NCI-H1092 treated with DMSO at 0.1 percent for 48 hours (cell line): Measurements from ENCODE around the gene LPP.
"Not testable (repeated sequence)": the region's sequence is repeated elsewhere in the genome, so short reads cannot be mapped to it uniquely, and the experiment has no call there.

Experiments
- DNase-seq: peaks from one replicate; lab custom pipeline; 2025; lab: John Stamatoyannopoulos, UW

Gene LPP

DNA sequence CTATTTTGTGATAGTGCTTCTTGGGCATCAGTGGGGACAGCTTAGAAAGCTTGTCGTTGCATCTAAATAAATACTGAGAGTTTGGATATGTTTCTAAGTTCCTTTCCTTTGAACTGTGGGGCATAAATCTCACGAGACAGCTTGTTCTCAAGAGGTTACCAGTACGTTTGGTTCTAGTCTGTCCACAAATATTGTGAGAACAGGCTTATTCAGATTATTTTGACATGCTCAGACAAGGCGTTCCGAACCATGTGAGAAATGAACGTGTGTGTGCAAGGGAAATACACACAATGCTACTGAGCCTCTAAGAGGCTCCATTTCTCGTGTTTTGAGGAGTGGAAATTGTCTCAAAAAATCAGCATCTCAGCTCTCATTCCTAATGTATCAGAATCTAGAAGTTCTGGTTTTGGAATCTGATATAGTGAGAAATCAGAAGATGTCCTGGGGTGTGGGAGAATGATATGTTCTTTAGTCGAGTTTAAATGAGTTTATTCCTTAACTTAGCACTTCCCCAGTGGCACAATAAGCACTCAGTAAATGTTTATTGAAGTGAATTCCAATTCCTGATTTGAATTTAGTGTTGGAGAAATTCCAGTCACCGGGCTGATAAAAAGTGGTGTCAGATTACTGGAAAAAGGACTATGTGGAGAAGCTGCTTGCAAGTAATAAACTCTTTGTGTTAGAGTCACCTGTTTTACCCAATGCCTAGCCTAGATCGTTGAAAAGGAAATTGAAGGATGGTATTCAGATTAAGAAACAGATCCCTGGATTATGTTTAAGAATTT, 481.5 kb downstream of the LPP start:
- no peak for DNase-seq

DNA sequence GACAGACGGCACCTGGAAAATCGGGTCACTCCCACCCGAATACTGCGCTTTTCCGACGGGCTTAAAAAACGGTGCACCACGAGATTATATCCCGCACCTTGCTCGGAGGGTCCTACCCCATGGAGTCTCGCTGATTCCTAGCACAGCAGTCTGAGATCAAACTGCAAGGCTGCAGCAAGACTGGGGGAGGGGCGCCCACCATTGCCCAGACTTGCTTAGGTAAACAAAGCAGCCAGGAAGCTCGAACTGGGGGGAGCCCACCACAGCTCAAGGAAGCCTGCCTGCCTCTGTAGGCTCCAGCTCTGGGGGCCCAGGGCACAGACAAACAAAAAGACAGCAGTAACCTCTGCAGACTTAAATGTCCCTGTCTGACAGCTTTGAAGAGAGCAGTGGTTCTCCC, 482.3 kb downstream of the LPP start:
- DNase-seq: not testable (repeated sequence)

DNA sequence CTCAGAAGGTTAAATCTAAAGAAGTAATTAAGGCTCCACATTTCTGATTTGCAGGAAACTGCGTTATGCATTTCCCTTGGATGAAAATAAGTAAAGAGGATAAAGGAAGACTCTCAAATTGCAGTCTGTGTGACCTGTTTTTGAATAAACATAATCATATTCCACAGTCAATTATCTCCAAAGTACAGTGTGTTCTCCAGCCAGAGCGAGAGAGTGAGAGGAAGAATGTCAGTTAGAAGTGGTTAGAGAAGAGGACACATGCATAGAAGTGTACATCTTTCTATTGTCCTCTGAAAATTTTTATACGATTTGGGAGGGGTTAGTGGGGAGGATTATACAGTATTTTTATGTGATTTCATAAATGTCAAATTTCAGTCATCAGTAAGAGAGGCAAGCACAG, 487.1 kb downstream of the LPP start:
- DNase-seq: no peak

DNA sequence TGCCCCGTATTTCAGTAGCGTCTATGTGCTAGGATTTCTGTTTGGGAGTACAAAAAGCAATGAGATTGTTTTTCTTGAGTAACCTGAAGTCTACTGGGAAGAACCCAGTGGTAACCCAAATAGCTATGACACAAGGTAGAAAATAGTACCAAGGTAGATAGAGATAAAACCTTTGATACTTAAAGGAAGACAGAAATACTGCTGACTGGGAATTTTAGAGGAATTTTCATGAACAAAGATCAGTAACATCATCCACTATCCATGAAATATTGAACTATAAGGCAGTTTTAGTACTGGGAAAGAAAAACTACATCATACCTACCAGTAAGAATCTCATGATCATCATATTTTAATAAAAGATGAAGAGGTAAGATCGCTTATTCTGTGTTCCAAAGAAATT, 489.8 kb downstream of the LPP start:
- DNase-seq: no peak

DNA sequence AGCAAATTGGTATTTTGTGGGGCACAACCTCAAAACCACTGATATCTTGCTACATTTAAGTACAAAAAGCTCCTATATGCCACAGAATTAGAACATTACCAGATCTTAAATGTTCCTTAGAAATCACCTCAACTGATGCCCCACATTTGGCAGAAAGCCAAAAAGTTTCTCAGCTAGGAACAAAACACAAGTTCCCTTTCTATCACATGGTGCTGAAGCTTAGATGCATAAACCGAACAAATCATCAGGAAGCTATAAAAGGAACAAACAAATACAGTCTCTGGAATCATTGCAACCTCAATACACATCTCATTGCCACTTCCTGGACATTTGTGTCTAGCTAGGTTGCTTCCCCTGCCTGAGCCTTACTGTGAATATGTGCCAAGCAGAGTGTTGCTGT, 492.6 kb downstream of the LPP start:
- peak; percentile 7 for DNase-seq

DNA sequence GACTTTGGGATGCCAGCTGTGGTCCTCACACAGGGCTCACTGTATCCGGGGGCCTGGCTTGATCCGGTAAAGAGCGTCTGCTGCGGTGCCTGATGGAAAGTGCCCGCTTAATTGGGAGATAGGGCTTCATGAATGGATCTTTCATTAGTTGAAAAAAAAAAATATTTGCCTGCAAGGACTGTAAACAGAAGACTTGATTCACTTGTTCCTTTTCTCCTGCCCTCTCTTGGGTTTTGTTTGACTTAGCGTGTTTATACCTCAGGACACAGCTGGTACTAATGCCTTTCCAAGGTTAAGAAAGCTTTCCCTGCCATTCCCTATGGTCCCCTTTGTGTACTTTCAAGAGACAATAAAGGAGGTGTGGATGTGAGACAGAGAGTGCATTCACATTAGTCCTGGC, 493.3 kb downstream of the LPP start:
- no peak for DNase-seq

DNA sequence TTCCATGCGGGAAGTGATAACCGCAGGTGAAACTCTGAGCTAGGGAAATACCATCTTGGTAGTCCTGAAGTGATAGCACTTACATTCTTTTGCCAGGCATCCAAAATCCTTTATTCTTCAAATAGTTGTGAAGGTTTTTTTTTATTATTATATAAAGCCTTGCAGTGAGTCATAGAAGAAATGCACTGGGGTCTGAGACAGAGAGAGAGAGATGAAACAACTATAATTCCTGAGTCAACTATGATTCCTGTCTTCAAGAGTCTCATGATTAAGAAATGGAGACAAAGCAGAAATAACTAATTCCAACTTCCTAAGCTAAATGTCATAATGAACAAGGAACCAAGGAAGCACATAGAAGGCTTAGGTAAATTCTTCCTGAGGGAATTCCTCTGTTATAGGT, 495.6 kb downstream of the LPP start:
- no peak for DNase-seq

DNA sequence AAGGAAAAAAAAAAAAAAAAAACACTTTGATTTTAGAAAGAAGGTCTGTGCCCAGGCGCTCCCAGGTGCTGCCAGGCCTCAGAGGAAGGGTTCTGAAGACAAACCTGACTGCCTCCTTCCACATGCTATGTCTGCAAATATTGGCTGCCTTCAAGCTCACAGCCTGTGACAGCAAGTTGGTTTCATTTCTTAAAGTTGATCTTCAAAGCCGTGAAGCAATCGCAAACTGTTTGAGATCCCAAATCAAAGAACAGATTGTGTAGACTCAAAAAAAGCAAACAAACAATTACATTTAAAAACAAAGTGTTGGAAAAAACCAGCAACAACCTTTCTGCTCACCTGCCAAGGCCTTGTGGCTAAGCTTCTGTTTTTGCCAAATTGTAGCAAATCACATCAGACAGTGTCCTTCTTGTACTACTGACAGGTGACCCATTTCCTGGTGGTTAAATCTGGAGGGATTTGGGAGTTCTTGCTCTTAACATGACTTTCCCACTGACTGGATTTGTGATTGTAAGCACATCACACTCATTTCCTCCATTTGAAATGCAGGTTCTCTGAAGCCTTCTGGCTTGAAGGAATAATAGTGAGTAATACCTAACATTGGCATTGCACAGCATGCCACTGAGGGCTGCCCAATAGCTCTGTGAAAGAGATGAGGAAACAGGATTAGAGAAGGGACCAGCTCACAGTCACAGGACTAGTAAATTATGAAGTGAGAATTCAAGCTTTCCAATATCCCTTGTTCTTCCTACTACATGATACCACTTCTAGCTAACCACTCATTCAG, 502.4 kb downstream of the LPP start:
- no peak for DNase-seq

DNA sequence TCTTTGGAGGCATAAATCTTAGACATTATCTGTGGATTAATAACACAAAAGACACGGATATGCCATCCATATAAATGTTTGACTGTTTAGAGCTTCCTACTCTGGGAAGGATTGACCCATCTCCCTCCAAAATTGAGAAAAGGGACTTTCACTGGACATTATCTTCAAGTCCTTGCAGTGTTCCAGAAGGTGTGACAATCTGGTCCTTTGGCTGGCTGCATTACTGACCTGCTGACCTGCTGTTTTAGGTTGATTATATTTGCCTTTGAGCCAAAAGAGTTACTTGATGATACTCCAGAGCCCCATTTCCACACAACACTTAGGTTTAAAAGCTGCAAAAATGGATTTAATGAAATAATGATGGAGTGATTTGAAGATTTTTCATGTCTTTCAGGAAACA, 504.6 kb downstream of the LPP start:
- no peak for DNase-seq

DNA sequence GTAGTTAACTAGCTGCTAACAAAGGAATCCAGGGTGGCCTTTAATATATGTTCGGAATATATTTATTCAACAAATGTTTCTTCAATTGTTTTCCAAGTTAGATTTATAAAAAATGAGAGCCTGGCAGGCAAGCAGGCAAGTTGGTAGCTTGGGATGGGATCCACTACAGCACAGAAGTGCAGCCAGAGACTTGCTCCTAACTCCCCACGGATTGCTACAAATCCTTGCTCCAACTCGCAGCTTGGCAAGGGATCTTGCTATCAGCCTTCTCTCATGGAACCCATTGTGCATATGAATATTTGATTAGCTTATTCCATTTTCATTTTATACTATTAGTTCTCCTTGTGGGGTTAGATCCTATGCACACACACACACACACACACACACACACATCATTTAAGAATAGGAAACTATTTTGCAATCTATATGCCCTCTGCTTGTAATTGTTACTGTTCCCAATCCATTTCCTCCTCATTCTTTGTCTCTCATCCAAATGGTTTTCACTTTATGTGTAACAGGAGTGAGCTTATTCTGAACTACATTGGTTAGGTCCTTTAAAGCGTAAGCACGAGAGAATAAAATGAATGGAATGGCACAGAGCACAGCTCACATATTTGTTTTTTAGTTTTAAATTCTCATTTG, 505.6 kb downstream of the LPP start:
- DNase-seq: no peak

DNA sequence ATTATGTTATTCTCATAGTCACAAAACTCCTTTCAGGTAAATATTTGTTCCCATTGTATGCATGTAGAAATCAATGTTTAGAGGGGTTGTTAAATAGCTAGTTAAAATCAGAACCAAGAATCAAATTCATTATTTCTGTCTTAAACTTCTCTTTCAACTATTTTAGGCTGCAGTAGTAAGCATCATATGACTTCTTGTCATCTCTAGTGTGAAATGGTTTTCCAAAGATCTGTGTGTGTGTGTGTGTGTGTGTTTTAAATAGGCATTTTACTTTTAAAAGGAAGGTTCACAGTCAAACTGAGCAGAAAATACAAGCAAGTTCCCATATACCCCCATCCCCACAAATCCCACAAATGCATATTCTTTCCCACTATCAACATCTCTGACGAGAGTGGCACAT, 506.5 kb downstream of the LPP start:
- DNase-seq: no peak

DNA sequence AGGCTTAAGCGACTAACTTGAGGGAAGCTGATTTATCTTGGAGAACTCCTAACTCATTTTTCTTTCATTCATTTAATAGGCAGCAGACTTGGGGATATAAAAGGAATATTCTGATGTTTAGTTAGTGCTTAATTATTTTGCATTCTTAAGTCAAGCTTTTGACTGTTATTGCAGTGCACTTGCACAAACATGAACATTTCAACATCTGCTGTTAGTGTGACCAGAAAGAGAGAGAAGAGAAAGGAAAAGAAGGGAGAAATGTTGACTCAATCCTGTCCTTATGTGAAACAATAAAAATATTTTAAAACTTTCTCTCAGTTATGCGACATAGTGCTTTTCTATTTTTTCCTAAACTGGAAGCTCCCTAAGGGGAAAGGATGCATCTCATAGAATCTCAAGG, 507.8 kb downstream of the LPP start:
- no peak for DNase-seq

DNA sequence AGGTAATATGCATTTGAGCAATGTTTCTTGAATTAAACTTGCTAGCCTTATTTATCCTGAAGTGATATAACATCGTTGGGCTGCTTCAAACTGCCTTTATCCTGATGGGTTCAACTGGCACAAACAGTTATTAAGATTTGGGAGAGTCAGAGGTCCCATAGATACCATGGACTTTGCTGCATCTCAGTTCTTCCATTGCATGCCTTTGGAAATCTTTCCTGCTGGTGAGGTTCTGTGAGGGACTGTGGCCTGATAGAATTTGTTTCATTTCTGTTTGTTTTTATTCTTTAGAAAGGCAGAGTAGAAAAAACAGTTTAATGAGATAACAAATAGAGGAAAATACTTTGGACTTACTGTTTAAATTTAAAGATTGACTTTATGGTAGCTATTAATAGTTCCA, 508.3 kb downstream of the LPP start:
- no peak for DNase-seq

DNA sequence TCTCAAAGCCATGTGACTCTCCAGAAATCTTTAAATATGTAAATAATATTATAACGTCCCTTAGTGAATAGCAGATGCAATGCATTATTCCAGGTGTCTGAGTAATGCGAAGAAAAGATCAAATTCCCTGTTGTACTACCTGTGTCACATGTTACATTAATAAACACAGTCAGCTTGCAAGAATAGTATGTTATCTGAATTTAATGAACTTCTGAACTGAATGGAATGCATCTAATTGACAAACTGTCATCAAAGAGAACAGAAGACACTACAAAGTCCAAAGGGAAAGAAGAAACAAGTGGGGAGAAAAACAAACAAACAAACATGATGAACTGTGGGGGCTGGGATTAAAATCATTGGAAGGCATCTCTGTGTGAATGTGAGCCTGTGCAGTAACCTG, 508.8 kb downstream of the LPP start:
- DNase-seq: no peak

DNA sequence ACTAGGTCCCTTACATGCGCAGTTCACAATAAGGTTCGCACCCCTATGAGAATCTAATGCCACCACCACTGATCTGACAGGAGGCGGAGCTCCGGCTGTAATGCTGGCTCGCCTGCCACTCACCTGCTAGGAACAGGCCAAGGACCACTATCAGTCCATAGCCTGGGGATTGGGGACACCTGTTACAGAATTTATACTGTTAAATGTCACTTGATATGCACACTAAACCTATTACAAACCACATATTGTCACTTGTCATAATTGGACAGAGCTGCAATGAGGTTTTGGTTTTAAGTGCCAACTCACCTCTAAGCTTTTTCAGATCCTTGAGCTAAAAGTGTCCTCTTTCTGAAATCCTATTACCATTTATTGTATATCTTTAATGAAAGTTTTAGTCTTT, 509.9 kb downstream of the LPP start:
- DNase-seq: no peak

DNA sequence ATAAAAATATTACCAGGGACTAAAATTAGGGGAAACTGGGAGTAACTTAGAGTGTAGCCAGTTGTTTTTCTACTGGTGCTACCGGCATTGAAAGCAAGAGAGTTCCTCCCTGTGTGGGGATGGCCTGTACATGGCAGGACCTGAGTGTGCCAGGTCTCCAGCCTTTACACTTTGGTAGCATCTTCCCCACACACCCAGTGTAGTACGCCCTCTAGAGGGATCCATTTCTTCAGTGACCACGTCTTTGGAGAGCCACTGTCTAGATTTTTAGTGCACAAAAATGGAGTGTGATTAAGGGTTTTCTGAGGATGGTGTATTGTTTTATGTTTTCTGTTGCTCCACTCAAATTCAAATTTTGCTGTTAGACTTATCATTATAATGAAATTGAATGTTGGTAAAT, 510.8 kb downstream of the LPP start:
- no peak for DNase-seq

DNA sequence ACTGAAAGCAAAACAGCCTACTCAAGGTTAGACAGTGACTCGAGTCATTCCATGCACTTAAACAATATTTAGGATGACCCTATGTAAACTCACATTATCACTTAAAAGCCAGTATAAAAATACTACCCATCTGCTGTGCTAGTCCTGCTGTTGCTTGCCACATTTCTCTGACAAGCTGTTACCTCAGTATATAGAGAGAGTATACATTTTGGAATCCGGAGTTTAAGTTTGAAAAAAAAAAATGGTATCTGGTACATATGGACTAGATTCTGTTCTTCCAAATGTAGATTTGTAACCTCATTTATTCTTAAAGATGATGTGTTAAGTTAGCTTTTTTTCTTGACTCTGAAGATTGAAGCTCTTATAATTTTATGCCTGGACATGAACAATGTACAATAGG, 514.0 kb downstream of the LPP start:
- DNase-seq: no peak

DNA sequence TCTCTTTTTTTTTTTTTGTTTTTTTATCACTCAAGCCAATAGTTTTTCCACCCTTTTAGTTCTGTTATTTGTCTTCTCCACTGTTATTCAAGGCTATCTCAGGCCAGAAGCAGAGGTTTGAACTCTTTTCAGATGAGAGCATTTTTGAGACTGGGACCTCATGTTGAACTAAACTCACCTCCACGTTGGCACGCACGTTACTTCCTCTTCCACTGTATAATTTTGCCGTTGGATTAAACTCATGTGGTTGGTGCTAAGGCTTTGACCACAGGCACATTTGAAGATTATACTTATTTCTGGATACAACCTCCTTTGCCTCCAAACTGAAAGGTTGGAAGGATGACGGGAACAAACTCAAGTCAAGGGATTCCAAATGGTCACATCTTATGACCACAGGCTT, 516.5 kb downstream of the LPP start:
- DNase-seq: no peak

DNA sequence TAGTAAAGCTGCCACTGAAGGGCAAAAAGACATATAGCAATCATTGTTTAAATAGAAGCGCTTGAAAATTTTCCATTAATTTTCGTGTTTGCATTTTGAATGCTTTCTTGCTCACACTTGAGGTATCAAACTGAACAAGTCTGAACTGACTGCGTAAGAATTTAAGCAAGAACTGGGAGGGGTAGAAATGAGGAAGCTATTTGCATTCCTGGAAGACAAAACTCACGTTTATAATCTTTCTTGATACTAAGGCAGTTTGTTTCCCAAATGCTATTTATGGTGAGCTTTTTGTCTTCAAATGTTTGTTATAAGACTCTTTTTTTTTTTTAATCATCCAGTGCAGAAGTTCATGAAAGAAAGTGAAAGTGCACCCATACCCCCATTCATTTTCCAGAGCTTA, 518.0 kb downstream of the LPP start:
- no peak for DNase-seq

DNA sequence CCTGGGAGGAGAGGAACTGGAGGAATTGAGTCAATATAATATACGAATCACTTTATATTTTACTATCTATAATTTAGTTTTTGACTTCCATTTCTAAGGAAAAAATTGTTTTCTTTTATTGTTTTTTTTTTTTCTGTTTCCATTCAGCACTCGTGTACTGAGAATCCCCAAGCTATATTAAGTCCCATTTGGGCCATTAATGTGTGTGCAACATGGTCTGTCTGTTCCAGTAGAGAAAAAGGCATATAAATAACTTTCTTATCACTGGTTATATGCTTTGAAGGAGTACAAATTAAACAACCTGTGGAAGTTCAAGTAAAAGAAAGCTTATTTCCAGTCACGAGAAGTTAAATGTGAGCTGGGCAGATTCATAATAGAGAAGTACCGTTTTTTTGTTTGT, 518.9 kb downstream of the LPP start:
- DNase-seq: no peak

DNA sequence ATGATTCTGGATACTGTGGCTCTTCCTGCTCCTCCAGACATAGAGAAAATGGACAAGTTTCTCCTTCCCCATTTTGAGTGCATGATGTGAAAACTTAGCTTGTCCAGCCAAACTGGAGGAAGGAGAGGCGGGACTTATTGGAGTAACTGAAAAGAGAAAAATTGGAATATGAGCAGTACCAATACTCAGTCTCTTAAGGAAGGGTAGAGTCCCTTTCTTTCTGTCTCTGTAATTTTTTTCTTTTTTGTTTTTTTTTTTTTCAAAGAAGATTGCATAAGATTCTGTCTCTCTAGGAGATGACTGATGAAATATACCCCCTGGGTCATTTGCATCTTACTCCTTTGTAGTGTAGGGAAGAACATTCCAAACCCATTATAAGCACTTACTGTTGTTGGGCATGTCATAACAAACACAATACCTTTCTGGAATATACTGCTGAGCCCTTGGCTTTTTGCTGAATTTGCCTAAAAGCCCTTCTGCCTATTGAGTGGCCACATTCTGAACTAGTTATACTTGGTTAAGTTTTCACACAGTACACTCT, 519.8 kb downstream of the LPP start:
- no peak for DNase-seq

DNA sequence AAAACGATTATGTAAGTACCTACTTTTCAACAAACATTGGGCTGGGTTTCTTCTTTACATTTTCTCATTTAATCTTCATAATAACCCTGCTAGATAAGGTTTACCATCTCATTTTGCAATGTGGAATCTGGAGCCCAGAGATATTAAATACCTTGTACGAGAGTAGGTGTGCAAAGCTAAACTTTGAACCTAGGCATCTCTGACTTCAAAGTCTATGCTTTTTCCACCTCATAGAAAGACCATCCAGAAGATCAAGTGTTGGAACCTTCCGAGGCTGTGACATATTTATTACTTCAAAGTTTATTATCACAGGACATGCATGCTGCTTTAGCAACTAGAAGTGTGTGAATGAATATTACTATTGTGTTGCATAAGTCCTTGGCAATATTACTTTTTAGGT, 520.6 kb downstream of the LPP start:
- no peak for DNase-seq

DNA sequence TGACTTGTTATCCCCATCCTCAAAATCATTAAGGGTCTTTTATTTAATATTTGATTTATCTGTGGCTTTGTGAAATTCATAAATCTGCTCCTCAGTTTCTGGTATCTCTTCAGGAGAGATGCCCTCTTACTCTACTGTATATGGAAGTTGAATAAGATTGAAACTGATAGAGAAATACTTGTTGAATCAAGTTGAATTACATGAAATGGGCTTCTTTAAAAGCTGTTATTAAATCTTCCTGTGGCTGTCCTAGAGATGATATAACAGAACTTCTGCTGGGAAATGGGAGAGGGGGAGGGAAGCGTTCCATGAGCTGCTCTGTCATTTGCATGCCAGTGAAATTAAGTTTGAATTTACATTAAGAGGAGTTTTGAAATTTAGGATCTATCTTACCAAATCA, 523.4 kb downstream of the LPP start:
- no peak for DNase-seq
